Hepatic stellate cell (primary cell): ENCODE data around the gene MFSD6.

Experiments
- DNase-seq: peaks from one replicate; pipeline ENCODE4 v3.0.0; 2011; ENCODE audit warnings: low spot score

The MFSD6 gene

GRCh38 chr2:190440113-190440512 lies 32.0 kb downstream of the MFSD6 start:
- no peak for DNase-seq

- no peak for DNase-seq
These were observed 33.4 kb downstream of the MFSD6 start for GRCh38 chr2:190441564-190441963.

GRCh38 chr2:190443055-190443454 lies 34.9 kb downstream of the MFSD6 start:
- DNase-seq = no peak

GRCh38 chr2:190443778-190444481 lies 35.8 kb downstream of the MFSD6 start:
- DNase-seq = no peak

- DNase-seq = no peak
These were observed 36.8 kb downstream of the MFSD6 start for GRCh38 chr2:190444976-190445375.

- DNase-seq = no peak
These were observed 38.0 kb downstream of the MFSD6 start for GRCh38 chr2:190446193-190446592.

- peak; percentile 36 for DNase-seq
These were observed 38.8 kb downstream of the MFSD6 start for GRCh38 chr2:190446750-190447516.

GRCh38 chr2:190447766-190448165 lies 39.6 kb downstream of the MFSD6 start:
- DNase-seq = no peak

- no peak for DNase-seq
These were observed 41.8 kb downstream of the MFSD6 start for GRCh38 chr2:190449925-190450324.

GRCh38 chr2:190450363-190450762 lies 42.2 kb downstream of the MFSD6 start:
- DNase-seq = no peak

- DNase-seq = no peak
These were observed 43.5 kb downstream of the MFSD6 start for GRCh38 chr2:190451561-190452176.

- no peak for DNase-seq
These were observed 44.3 kb downstream of the MFSD6 start for GRCh38 chr2:190452433-190452832.

GRCh38 chr2:190454795-190455194 lies 46.6 kb downstream of the MFSD6 start:
- no peak for DNase-seq

- no peak for DNase-seq
These were observed 47.4 kb downstream of the MFSD6 start for GRCh38 chr2:190455358-190456095.

- DNase-seq = no peak
These were observed 48.7 kb downstream of the MFSD6 start for GRCh38 chr2:190456833-190457232.

GRCh38 chr2:190457256-190457655 lies 49.1 kb downstream of the MFSD6 start:
- no peak for DNase-seq

GRCh38 chr2:190458352-190459107 lies 50.4 kb downstream of the MFSD6 start:
- DNase-seq = no peak

- DNase-seq = no peak
These were observed 51.7 kb downstream of the MFSD6 start for GRCh38 chr2:190459881-190460280.

- no peak for DNase-seq
These were observed 52.3 kb downstream of the MFSD6 start for GRCh38 chr2:190460487-190460886.

GRCh38 chr2:190462181-190462580 lies 54.0 kb downstream of the MFSD6 start:
- no peak for DNase-seq

GRCh38 chr2:190462611-190463010 lies 54.5 kb downstream of the MFSD6 start:
- no peak for DNase-seq

- DNase-seq = no peak
These were observed 56.9 kb downstream of the MFSD6 start for GRCh38 chr2:190465060-190465459.
